K562 (cell line): ENCODE results near the gene CTSH. TPM values are rescaled to one million over a fixed set of nuclear protein-coding genes. Genes with fewer than 3 reads are reported as not detected.
A peak's percentile ranks its signal among the peaks of the same experiment; 100 is the strongest.

Experiments
- CBFA2T3 ChIP-seq: fragments of 450-650 bp; IDR thresholded peaks from 2 replicates; pipeline ENCODE4 v1.6.1; 2017
- CHD4 ChIP-seq: fragments of 200-600 bp; sonication (generic); IDR thresholded peaks from 3 replicates; pipeline ENCODE4 v1.6.1; 2012; ENCODE audit warnings: low read depth, mild to moderate bottlenecking, mixed read lengths, low read length, inconsistent platforms; ENCODE audit not compliant: insufficient read depth, insufficient replicate concordance, poor library complexity, severe bottlenecking
- EGR1 ChIP-seq: fragments of 450-650 bp; conservative IDR thresholded peaks from 2 replicates; pipeline ENCODE4 v1.6.1; 2017; ENCODE audit warnings: mild to moderate bottlenecking
- ERF ChIP-seq: fragments of 450-650 bp; formaldehyde crosslinking; IDR thresholded peaks from 2 replicates; pipeline ENCODE4 v1.4.0; 2020; ENCODE audit warnings: mild to moderate bottlenecking, mixed read lengths
- JUND ChIP-seq, 2 experiments: IDR thresholded peaks; 2 replicates in 1 of 2; 3 replicates in 1 of 2; pipeline ENCODE4 v1.6.1; 2011; ENCODE audit warnings: borderline replicate concordance in 2 of 2, low read depth in 2 of 2, low read length in 2 of 2, improper control_type of control experiment in 1 of 2, missing biosample characterization in 1 of 2, missing genetic modification characterization in 1 of 2, missing genetic modification reagents in 1 of 2
- KLF6 ChIP-seq: fragments of 250-450 bp; sonication (Bioruptor Pico); IDR thresholded peaks from 2 replicates; pipeline ENCODE4 v1.4.0; 2020; ENCODE audit warnings: mild to moderate bottlenecking, moderate library complexity, borderline replicate concordance
- MCM5 ChIP-seq: fragments of 450-650 bp; IDR thresholded peaks from 2 replicates; pipeline ENCODE4 v1.6.1; 2016; ENCODE audit warnings: low read depth
- MEF2A ChIP-seq: IDR thresholded peaks from 2 replicates; pipeline ENCODE4 v1.6.1; 2011; ENCODE audit warnings: low read depth, mild to moderate bottlenecking, low read length, moderate library complexity; ENCODE audit not compliant: control insufficient read depth
- NFE2 ChIP-seq: IDR thresholded peaks from 2 replicates; pipeline ENCODE4 v1.6.1; 2014; ENCODE audit warnings: antibody characterized with exemption, low read depth
- NKRF ChIP-seq: fragments of 450-650 bp; IDR thresholded peaks from 2 replicates; pipeline ENCODE4 v1.6.1; 2016; ENCODE audit warnings: borderline replicate concordance
- PKNOX1 ChIP-seq: fragments of 450-650 bp; IDR thresholded peaks from 2 replicates; pipeline ENCODE4 v1.6.1; 2016
- SETDB1 ChIP-seq: IDR thresholded peaks from one replicate; pipeline ENCODE4 v1.6.1; 2012; ENCODE audit warnings: low read length, control low read depth, inconsistent platforms
- SMAD1 ChIP-seq: fragments of 150-350 bp; IDR thresholded peaks from 2 replicates; pipeline ENCODE4 v1.6.1; 2014; ENCODE audit warnings: low read length, low read depth; ENCODE audit not compliant: partially characterized antibody
- SNAPC5 ChIP-seq: fragments of 250-450 bp; sonication (Bioruptor Pico); IDR thresholded peaks from 2 replicates; pipeline ENCODE4 v1.8.0; 2021; ENCODE audit warnings: moderate library complexity, mild to moderate bottlenecking, inconsistent platforms
- TAF15 ChIP-seq: fragments of 200-400 bp; formaldehyde crosslinking; IDR thresholded peaks from 2 replicates; pipeline ENCODE4 v1.6.1; 2017; ENCODE audit warnings: mild to moderate bottlenecking, low read depth, low read length, moderate library complexity
- TBP ChIP-seq: optimal IDR thresholded peaks from 2 replicates; pipeline ENCODE3; 2011; ENCODE audit warnings: low read depth, low read length, improper control_type of control experiment
- TEAD2 ChIP-seq: fragments of 450-650 bp; IDR thresholded peaks from 2 replicates; pipeline ENCODE4 v1.6.1; 2016; ENCODE audit warnings: missing genetic modification characterization, control low read depth, missing compliant biosample characterization
- ZNF398 ChIP-seq: fragments of 250-450 bp; sonication (Bioruptor Pico); IDR thresholded peaks from 2 replicates; pipeline ENCODE4 v1.8.0; 2021; ENCODE audit warnings: moderate library complexity, mild to moderate bottlenecking, inconsistent platforms
- polyA plus RNA-seq, 8 experiments: library from polyadenylated mRNA; depleted of rRNA in 4 of 8; stranded (reverse) in 5 of 8; unstranded in 3 of 8; fragments of >200 nt; fragmentation: Nextera tagmentation in 2 of 8; fragmentation: Illumina TruSeq in 1 of 8; extraction: Ambion mirVana in 2 of 8; extraction: Trizol in 1 of 8; gene quantifications; 2 replicates each; pipeline versions ENCODE4 v1.2.1 to v1.2.3, GENCODE V29; 2011 to 2014; ENCODE audit warnings: inconsistent platforms in 1 of 8, missing spikeins in 1 of 8
- total RNA-seq, 7 experiments: library from RNA; depleted of rRNA in 6 of 7; stranded (reverse); fragments of >200 nt in 6 of 7; fragmentation: Illumina TruSeq in 2 of 7; extraction: Trizol in 2 of 7; gene quantifications; 2 replicates each; pipeline versions ENCODE4 v1.2.1 to v1.2.3, GENCODE V29; 2011 to 2021; ENCODE audit warnings: low replicate concordance in 1 of 7

The CTSH gene
- total and polyA plus RNA-seq, 9 of the 15 experiments (the other 6 are each of a cell fraction or from before 2014, with no cell fraction given) = 15.0 to 462 (median 173) TPM

GRCh38 chr15:78937132-78937739, 7.6 kb downstream of the CTSH start (continued):
- TF ChIP-seq NKRF (no peak), MEF2A (no peak), TEAD2 (no peak), CBFA2T3 (peak; percentile 80), TAF15 (no peak), JUND (IDR thresholded peaks at IDR 0.05; ENCODE audit: borderline replicate concordance, low read depth, low read length) (peak; percentile 48; the same call in 1 of the 2 replicates), JUND (tag; IDR thresholded peaks at IDR 0.05; ENCODE audit: borderline replicate concordance, low read depth, low read length) (no peak; the same call in 2 of the 3 replicates), MCM5 (no peak), SNAPC5 (CRISPR knock-in tag) (no peak), ERF (no peak), TBP (peak; percentile 52), KLF6 (0 out of 2 replicates have a peak, but pooled peaks have one; percentile 53), ZNF398 (CRISPR knock-in tag) (no peak), SMAD1 (no peak), EGR1 (peak; percentile 97), NFE2 (peak; percentile 40; the same call in 1 of the 2 replicates), SETDB1 (no peak), PKNOX1 (peak; percentile 64; the same call in 1 of the 2 replicates), CHD4 (no peak)
